Astrocyte of the cerebellum (primary cell): ENCODE data around the gene KDM4B.

Experiments
- DNase-seq: peaks from one replicate; pipeline ENCODE4 v3.0.0-alpha.2; 2011; ENCODE audit warnings: low read depth
- H3K4me3 ChIP-seq: 2 replicates; pipeline ENCODE4 v1.5.1; 2011; ENCODE audit warnings: mild to moderate bottlenecking, low read depth, low read length, moderate library complexity
- CTCF ChIP-seq: IDR thresholded peaks from 2 replicates; pipeline ENCODE4 v1.5.1; 2012; ENCODE audit warnings: low read length, low read depth, moderate library complexity, mild to moderate bottlenecking; ENCODE audit errors: missing control alignments
- in situ Hi-C: cut with HindIII; loops from 2 replicates; pipeline ENCODE4 v1.10.0; 2017; ENCODE audit warnings: low sequenced_read_pairs

KDM4B gene

DNA sequence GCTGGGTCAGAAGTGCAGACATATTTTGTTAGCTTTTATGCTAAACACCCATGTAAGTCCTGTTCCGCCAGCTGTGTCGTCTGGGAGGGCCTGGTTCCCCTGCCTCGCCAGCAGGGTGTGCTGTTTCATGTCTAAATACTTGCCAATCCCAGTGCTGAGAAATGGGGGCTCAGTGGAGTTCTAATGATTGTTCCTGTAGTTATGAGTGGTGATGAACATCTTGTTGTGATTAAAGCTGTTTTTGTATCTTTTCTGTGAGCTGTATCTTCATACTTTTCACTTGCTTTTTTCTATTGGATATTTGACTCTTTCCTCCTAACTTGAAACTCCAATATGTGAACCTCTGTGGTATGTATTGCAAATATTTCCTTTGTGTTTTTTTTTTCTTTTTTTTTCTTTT, 32.7 kb downstream of the KDM4B start:
- no peak overlapping the region for H3K4me3 ChIP-seq
- in situ Hi-C loops, result no loop called here
- DNase-seq, result peak; percentile 43
- peak; percentile 85 for TF ChIP-seq CTCF

DNA sequence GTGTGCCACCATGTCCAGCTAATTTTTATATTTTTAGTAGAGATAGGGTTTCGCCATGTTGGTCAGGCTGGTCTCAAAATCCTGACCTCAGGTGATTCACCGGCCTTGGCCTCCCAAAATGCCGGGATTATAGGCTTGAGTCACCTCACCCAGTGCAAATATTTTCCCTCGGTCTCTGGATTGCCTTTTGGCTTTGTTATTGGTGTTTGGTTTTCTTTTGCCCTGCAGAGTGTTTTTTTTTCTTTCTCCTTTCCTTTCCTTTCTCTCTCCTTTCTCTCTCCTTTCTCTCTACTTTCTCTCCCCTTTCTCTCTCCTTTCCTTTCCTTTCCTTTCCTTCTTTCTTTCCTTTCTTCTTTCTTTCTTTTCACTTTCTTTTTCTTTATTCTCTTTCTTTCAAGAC, 33.2 kb downstream of the KDM4B start:
- H3K4me3 ChIP-seq, result no peak overlapping the region
- in situ Hi-C loops, result no loop called here
- DNase-seq, result no peak
- TF ChIP-seq CTCF, result no peak

GRCh38 chr19:5003781-5004180, 34.9 kb downstream of the KDM4B start:
- H3K4me3 ChIP-seq, result no peak overlapping the region
- TF ChIP-seq CTCF, result no peak

DNA sequence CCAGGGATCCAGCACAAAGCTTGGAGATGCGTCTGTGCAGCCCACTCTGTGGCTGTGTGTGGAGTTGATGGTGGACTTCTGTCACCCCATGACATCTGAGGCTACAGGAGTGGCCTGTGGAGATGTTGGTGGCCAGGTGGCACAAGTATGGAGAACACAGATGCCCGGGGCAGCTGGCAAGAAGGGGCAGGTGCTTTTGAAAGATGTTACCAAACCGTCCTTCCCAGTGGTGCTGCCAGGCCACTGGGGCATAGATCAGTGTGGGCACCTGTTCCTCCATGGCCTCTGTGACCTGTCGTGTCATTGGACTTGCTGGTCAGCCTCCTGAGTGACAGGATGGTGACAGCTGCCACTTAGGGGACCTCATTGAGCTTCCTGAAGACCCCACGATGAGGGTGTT, 36.2 kb downstream of the KDM4B start:
- no peak for DNase-seq
- in situ Hi-C loops, result no loop called here
- TF ChIP-seq CTCF, result no peak
- no peak overlapping the region for H3K4me3 ChIP-seq

More at GRCh38 chr19:5003781-5004180, 34.9 kb downstream of the KDM4B start:
- in situ Hi-C loops, result no loop called here
- DNase-seq, result no peak

DNA sequence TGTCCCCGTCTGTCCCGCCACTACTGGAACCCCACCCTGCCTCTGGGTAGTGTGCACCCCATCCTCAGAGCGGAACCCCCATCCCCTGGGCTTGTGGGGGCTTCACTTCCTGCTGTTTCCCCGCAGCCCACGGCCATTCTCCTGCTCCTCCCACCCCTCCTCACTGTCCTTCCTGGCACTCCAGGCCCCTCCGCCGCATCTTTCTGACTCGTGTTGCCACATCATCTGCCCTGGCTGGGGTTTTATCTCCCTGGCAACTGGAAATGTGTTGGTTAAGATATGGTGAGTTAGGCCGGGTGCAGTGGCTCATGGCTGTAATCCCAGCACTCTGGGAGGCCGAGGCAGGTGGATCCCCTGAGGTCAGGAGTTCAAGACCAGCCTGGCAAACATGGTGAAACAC, 37.3 kb downstream of the KDM4B start:
- no peak for DNase-seq
- TF ChIP-seq CTCF, result no peak
- in situ Hi-C loops, result no loop called here
- H3K4me3 ChIP-seq, result no peak overlapping the region

DNA sequence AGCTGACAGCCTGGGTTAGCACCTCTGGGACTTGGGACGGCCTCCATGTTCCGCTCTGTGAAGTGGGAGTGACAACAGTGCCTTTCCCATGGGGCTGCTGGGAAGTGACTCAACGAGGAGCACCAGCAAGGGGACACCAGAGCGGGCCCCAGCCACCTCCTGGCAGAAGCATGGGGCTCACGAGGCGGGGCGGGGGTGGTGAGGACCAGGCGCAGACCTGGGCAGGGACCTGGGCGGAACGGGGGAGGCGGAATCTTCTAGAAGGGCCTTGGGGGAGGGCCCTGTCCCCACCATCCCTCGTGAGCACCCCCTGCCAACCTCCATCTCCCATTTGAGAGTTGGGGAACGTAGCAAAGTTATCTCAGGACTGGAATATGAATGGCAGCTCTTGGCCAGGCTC, 37.9 kb downstream of the KDM4B start:
- DNase-seq, result no peak
- no peak overlapping the region for H3K4me3 ChIP-seq
- TF ChIP-seq CTCF, result no peak
- in situ Hi-C loops, result no loop called here
